Hematopoietic multipotent progenitor cell (in vitro differentiated cells): Measurements from ENCODE around the gene HMGB4. TPM values are rescaled to one million over a fixed set of nuclear protein-coding genes. Genes with fewer than 3 reads are reported as not detected.
A peak's percentile ranks its signal among the peaks of the same experiment; 100 is the strongest.

Experiments
- DNase-seq, 3 donors: peaks; one replicate each; pipeline ENCODE4 v3.0.0-alpha.2; 2011 to 2015; ENCODE audit warnings: low read depth in 2 of 3, low spot score in 2 of 3
- total RNA-seq: library from RNA; depleted of rRNA; stranded (reverse); fragments of >200 nt; gene quantifications from one replicate; pipeline ENCODE4 v1.2.3, GENCODE V29; 2012

HMGB4 gene
- total RNA-seq, 1 donor, result not detected

- no peak for DNase-seq
Observed at GRCh38 chr1:33895976-33896375, 32.1 kb downstream of the HMGB4 start.

- no peak for DNase-seq
Observed at GRCh38 chr1:33897092-33897725, 33.3 kb downstream of the HMGB4 start.

- DNase-seq, result no peak
Observed at GRCh38 chr1:33898406-33898805, 34.5 kb downstream of the HMGB4 start.

- DNase-seq, result peak in 1 of 3 donors; percentile 11
Observed at GRCh38 chr1:33898881-33899280, 35.0 kb downstream of the HMGB4 start.

- no peak for DNase-seq
Observed at GRCh38 chr1:33899746-33900145, 35.9 kb downstream of the HMGB4 start.

- DNase-seq, result peak in 2 of 3 donors; percentile 9 to 19
Observed at GRCh38 chr1:33902486-33903209, 38.8 kb downstream of the HMGB4 start.

- no peak for DNase-seq
Observed at GRCh38 chr1:33903210-33903589, 39.3 kb downstream of the HMGB4 start.

GRCh38 chr1:33905241-33905640 is 41.4 kb downstream of the HMGB4 start:
- DNase-seq, result no peak

- DNase-seq, result no peak
Observed at GRCh38 chr1:33906156-33906555, 42.3 kb downstream of the HMGB4 start.

GRCh38 chr1:33908324-33908956 is 44.6 kb downstream of the HMGB4 start:
- no peak for DNase-seq
